ENCODE results near the gene SMYD3. TPM values are rescaled to one million over a fixed set of nuclear protein-coding genes. Genes with fewer than 3 reads are reported as not detected.
"Not testable (repeated sequence)": the region's sequence is repeated elsewhere in the genome, so short reads cannot be mapped to it uniquely, and the experiment has no call there.

The SMYD3 gene
- total RNA-seq, 1 donor: 171 TPM

DNA sequence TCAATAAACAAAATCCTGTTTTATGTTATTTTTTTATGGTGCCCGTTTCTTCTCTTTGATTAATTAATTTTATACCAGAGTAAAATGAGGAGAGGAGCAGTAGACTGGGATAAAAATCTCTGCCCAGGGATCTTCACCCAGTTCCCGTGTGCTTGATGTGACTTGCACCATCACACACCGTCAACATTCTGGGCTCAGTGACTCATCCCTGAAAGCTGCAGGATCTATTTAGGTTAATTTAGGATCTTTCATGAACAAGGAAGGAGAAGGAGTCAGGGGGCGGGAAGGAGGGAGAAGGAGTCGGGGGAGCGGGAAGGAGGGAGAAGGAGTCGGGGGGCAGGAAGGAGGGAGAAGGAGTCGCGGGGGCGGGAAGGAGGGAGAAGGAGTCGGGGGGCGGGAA is 182.4 kb downstream of the SMYD3 start:
- no peak overlapping the region for H3K4me2 ChIP-seq (ENCODE audit: insufficient read depth, low read length)
- no peaks in the 10 kb centered on the region for H3K9me3 ChIP-seq (ENCODE audit: low read depth, low read length)
- TF ChIP-seq, protein P1, sequence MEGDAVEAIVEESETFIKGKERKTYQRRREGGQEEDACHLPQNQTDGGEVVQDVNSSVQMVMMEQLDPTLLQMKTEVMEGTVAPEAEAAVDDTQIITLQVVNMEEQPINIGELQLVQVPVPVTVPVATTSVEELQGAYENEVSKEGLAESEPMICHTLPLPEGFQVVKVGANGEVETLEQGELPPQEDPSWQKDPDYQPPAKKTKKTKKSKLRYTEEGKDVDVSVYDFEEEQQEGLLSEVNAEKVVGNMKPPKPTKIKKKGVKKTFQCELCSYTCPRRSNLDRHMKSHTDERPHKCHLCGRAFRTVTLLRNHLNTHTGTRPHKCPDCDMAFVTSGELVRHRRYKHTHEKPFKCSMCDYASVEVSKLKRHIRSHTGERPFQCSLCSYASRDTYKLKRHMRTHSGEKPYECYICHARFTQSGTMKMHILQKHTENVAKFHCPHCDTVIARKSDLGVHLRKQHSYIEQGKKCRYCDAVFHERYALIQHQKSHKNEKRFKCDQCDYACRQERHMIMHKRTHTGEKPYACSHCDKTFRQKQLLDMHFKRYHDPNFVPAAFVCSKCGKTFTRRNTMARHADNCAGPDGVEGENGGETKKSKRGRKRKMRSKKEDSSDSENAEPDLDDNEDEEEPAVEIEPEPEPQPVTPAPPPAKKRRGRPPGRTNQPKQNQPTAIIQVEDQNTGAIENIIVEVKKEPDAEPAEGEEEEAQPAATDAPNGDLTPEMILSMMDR (IDR thresholded peaks at IDR 0.05; ENCODE audit: extremely low read depth, low read depth, low read length): no peak
- H3K36me3 ChIP-seq (ENCODE audit: insufficient read depth, low read length): peaks cover 5% of the 10 kb centered on the region
- no peak overlapping the region for H3K27ac ChIP-seq (ENCODE audit: low read depth, low read length)
- no peak overlapping the region for H3K4me3 ChIP-seq (ENCODE audit: insufficient read depth, low read length)
- DNase-seq (ENCODE audit: insufficient read length, low spot score, missing footprints): no peak
- H3K4me1 ChIP-seq (ENCODE audit: insufficient read depth, low read length): no peaks in the 10 kb centered on the region
- no peaks in the 10 kb centered on the region for H3K79me2 ChIP-seq (ENCODE audit: insufficient read depth, low read length)
- no peaks in the 10 kb centered on the region for H3K27me3 ChIP-seq (ENCODE audit: insufficient read depth, low read length)
- H2AFZ ChIP-seq (ENCODE audit: low read length): no peak overlapping the region
- no peaks in the 10 kb centered on the region for H4K20me1 ChIP-seq (ENCODE audit: insufficient read depth, low read length)

DNA sequence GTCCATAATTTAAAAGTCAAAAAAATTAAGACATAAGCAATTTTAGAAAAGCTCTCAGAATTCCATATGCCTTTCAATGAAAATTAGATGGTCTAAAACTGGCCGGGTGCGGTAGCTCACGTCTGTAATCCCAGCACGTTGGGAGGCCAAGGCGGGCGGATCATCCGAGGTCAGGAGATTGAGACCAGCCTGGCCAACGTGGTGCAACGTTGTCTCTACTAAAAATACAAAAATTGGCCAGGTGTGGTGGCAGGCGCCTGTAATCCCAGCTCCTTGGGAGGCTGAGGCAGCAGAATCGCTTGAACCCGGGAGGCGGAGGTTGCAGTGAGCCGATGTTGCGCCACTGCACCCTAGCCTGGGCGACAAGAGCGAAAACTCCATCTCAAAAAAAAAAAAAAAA is 183.0 kb downstream of the SMYD3 start:
- not testable (repeated sequence) for H3K27me3 ChIP-seq (ENCODE audit: insufficient read depth, low read length); H3K9me3 ChIP-seq (ENCODE audit: low read depth, low read length); H3K36me3 ChIP-seq (ENCODE audit: insufficient read depth, low read length); H3K27ac ChIP-seq (ENCODE audit: low read depth, low read length); H4K20me1 ChIP-seq (ENCODE audit: insufficient read depth, low read length); H3K4me2 ChIP-seq (ENCODE audit: insufficient read depth, low read length); H2AFZ ChIP-seq (ENCODE audit: low read length); DNase-seq (ENCODE audit: insufficient read length, low spot score, missing footprints); H3K79me2 ChIP-seq (ENCODE audit: insufficient read depth, low read length); H3K4me3 ChIP-seq (ENCODE audit: insufficient read depth, low read length); H3K4me1 ChIP-seq (ENCODE audit: insufficient read depth, low read length)

DNA sequence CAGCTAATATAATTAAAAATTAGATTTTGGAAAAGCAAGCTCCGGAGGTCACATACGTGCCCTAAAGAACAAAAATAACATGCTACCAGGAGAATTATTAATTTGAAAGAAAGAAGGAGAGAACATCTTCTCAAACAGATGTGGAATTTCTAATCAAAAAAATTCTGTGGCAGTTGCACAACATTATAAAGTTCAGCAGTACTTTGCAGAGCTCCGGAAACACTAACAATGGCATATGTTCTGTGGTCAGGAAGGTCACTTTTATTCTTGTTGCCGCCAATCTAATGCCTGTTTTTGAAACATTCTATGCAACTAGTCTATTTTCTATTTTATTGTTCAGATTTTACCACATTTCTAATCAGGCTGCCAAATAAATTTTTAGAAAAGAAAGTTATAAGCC is 186.8 kb downstream of the SMYD3 start:
- Histone ChIP-seq H3K4me2 (ENCODE audit: insufficient read depth, low read length) (no peak overlapping the region), H3K79me2 (ENCODE audit: insufficient read depth, low read length) (no peaks in the 10 kb centered on the region), H3K4me1 (ENCODE audit: insufficient read depth, low read length) (peaks cover 9% of the 10 kb centered on the region), H2AFZ (ENCODE audit: low read length) (no peak overlapping the region), H3K9me3 (ENCODE audit: low read depth, low read length) (no peaks in the 10 kb centered on the region), H3K27ac (ENCODE audit: low read depth, low read length) (no peak overlapping the region), H3K4me3 (ENCODE audit: insufficient read depth, low read length) (no peak overlapping the region), H4K20me1 (ENCODE audit: insufficient read depth, low read length) (no peaks in the 10 kb centered on the region), H3K36me3 (ENCODE audit: insufficient read depth, low read length) (peaks cover 3% of the 10 kb centered on the region), H3K27me3 (ENCODE audit: insufficient read depth, low read length) (no peaks in the 10 kb centered on the region)
- TF ChIP-seq, protein P1 (IDR thresholded peaks at IDR 0.05; ENCODE audit: extremely low read depth, low read depth, low read length): no peak
- no peak for DNase-seq (ENCODE audit: insufficient read length, low spot score, missing footprints)

DNA sequence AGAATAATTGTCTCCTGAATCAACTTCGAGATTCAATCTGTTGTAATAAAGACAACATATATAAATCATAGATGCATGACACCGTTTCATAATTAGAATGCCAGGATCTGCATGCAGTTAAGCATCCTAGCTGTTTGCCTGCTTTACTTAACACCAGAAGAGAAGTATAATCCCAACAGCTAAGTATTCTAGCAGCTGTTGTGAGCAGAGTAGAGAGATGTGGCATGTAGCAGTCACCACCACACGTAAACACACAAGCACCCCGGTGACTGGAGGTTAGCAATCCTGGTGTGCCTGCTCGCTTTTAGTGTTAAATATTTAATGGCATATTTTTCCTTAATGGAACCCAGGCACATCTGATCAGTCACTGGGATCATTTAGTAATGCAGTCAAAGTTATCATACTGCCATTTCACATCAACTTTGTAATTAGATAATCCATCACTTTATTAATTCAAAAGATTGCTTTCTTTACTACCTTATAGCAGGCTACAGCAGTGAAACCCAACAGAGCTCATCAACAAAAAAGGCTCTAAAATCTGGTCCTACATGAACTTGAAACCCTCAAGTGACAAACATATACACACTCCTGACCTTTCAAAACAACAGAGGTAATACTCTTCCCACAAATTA is 187.9 kb downstream of the SMYD3 start:
- Histone ChIP-seq H4K20me1 (ENCODE audit: insufficient read depth, low read length) (no peaks in the 10 kb centered on the region), H3K4me3 (ENCODE audit: insufficient read depth, low read length) (no peak overlapping the region), H3K4me2 (ENCODE audit: insufficient read depth, low read length) (no peak overlapping the region), H2AFZ (ENCODE audit: low read length) (no peak overlapping the region), H3K36me3 (ENCODE audit: insufficient read depth, low read length) (no peaks in the 10 kb centered on the region), H3K27me3 (ENCODE audit: insufficient read depth, low read length) (no peaks in the 10 kb centered on the region), H3K79me2 (ENCODE audit: insufficient read depth, low read length) (no peaks in the 10 kb centered on the region), H3K27ac (ENCODE audit: low read depth, low read length) (no peak overlapping the region), H3K4me1 (ENCODE audit: insufficient read depth, low read length) (peaks cover 9% of the 10 kb centered on the region), H3K9me3 (ENCODE audit: low read depth, low read length) (no peaks in the 10 kb centered on the region)
- TF ChIP-seq, protein P1 (IDR thresholded peaks at IDR 0.05; ENCODE audit: extremely low read depth, low read depth, low read length): no peak
- DNase-seq (ENCODE audit: insufficient read length, low spot score, missing footprints): no peak
